ENCODE data around the gene GPR160. TPM values are rescaled to one million over a fixed set of nuclear protein-coding genes. Genes with fewer than 3 reads are reported as not detected.

The GPR160 gene
- total and polyA plus RNA-seq, 2 of the 13 experiments (the other 11 are each of a cell fraction or from before 2014, with no cell fraction given): 12.1 to 23.2 TPM

GRCh38 chr3:170076715-170077238 lies 39.0 kb downstream of the GPR160 start (continued):
- TF ChIP-seq KMT2A (CRISPR knock-in tag; IDR thresholded peaks at IDR 0.05) (no peak), ARNTL (CRISPR knock-in tag; IDR thresholded peaks at IDR 0.05) (no peak), ZNF569 (CRISPR knock-in tag; IDR thresholded peaks at IDR 0.05; ENCODE audit: borderline replicate concordance) (no peak), XRCC5 (optimal IDR thresholded peaks at IDR 0.05; ENCODE audit: low read length) (no peak), MEIS1 (CRISPR knock-in tag; IDR thresholded peaks at IDR 0.05; ENCODE audit: borderline replicate concordance) (no peak), ZEB1 (IDR thresholded peaks at IDR 0.05; ENCODE audit: insufficient replicate concordance, low read depth) (no peak), ZFX (CRISPR knock-in tag; IDR thresholded peaks at IDR 0.05; ENCODE audit: low read depth) (no peak), SMYD3 (CRISPR knock-in tag; IDR thresholded peaks at IDR 0.05) (no peak), ZNF484 (CRISPR knock-in tag; IDR thresholded peaks at IDR 0.05; ENCODE audit: borderline replicate concordance, low read depth) (no peak), HDAC2 (CRISPR knock-in tag; IDR thresholded peaks at IDR 0.05) (peak; percentile 41), KDM5B (CRISPR knock-in tag; IDR thresholded peaks at IDR 0.05; ENCODE audit: borderline replicate concordance) (no peak), TCF7 (IDR thresholded peaks at IDR 0.05; ENCODE audit: low read depth) (peak; percentile 79), ZBTB26 (CRISPR knock-in tag; IDR thresholded peaks at IDR 0.05; ENCODE audit: borderline replicate concordance) (no peak), RAD21 (CRISPR knock-in tag; IDR thresholded peaks at IDR 0.05) (no peak), PAWR (CRISPR knock-in tag; IDR thresholded peaks at IDR 0.05; ENCODE audit: borderline replicate concordance) (no peak), GRHL1 (CRISPR knock-in tag; conservative IDR thresholded peaks at IDR 0.05) (no peak), ETV6 (CRISPR knock-in tag; conservative IDR thresholded peaks at IDR 0.05) (no peak), ZBTB21 (CRISPR knock-in tag; IDR thresholded peaks at IDR 0.05) (no peak), JARID2 (CRISPR knock-in tag; IDR thresholded peaks at IDR 0.05; ENCODE audit: insufficient replicate concordance) (no peak), BATF2 (CRISPR knock-in tag; IDR thresholded peaks at IDR 0.05) (no peak), KDM2A (CRISPR knock-in tag; IDR thresholded peaks at IDR 0.05; ENCODE audit: borderline replicate concordance, low read depth) (no peak), ZNF414 (CRISPR knock-in tag; IDR thresholded peaks at IDR 0.05) (no peak), HMG20B (CRISPR knock-in tag; conservative IDR thresholded peaks at IDR 0.05) (no peak), ZNF121 (CRISPR knock-in tag; IDR thresholded peaks at IDR 0.05) (no peak), ZNF296 (CRISPR knock-in tag; conservative IDR thresholded peaks at IDR 0.05) (no peak), ZNF614 (CRISPR knock-in tag; IDR thresholded peaks at IDR 0.05; ENCODE audit: borderline replicate concordance) (0 out of 2 replicates have a peak, but pooled peaks have one; percentile 36)
- TF ChIP-seq, protein P1, sequence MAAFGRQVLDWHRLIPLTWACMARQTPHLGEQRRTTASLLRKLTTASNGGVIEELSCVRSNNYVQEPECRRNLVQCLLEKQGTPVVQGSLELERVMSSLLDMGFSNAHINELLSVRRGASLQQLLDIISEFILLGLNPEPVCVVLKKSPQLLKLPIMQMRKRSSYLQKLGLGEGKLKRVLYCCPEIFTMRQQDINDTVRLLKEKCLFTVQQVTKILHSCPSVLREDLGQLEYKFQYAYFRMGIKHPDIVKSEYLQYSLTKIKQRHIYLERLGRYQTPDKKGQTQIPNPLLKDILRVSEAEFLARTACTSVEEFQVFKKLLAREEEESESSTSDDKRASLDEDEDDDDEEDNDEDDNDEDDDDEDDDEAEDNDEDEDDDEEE (CRISPR knock-in tag; IDR thresholded peaks at IDR 0.05): no peak
